ENCODE data around the gene IPO11. TPM values are rescaled to one million over a fixed set of nuclear protein-coding genes. Genes with fewer than 3 reads are reported as not detected.

The IPO11 gene
- total and polyA plus RNA-seq, 2 experiments from 2014 or later, result 18.7 to 64.7 TPM

- H3K36me3 ChIP-seq (ENCODE audit: insufficient read depth), result no peaks in the 10 kb centered on the region
- no peaks in the 10 kb centered on the region for H3F3A ChIP-seq (replicated peaks; ENCODE audit: low read depth)
- H3K4me1 ChIP-seq (ENCODE audit: insufficient read depth), result no peaks in the 10 kb centered on the region
- H3K79me2 ChIP-seq (replicated peaks; ENCODE audit: insufficient read depth), result no peaks in the 10 kb centered on the region; the same call in 1 of the 2 replicates
- no peaks in the 10 kb centered on the region for H3K27me3 ChIP-seq (ENCODE audit: insufficient read depth)
- H3K27ac ChIP-seq (ENCODE audit: low read depth), result no peak within 1 kb of the TSS
- H2AFZ ChIP-seq, result no peak within 1 kb of the TSS
- no peaks in the 10 kb centered on the region for H4K20me1 ChIP-seq (replicated peaks; ENCODE audit: insufficient read depth)
- peak; percentile 48; the same call in 1 of the 3 replicates for ATAC-seq
- Mint-ChIP-seq H3K36me3 (ENCODE audit: low read depth) (no peaks in the 10 kb centered on the region), H3K4me1 (peaks cover 9% of the 10 kb centered on the region), H3K27me3 (ENCODE audit: insufficient read depth, low read depth, poor library complexity) (no peaks in the 10 kb centered on the region), H3K27ac (no peak within 1 kb of the TSS), H3K9me3 (no peaks in the 10 kb centered on the region), H3K4me3 (no peak within 1 kb of the TSS)
- TF ChIP-seq ZNF462 (CRISPR knock-in tag; IDR thresholded peaks at IDR 0.05) (no peak), POLR2AphosphoS5 (IDR thresholded peaks at IDR 0.05; ENCODE audit: low read depth) (no peak), ZNF114 (CRISPR knock-in tag; IDR thresholded peaks at IDR 0.05) (no peak), EZH2 (IDR thresholded peaks at IDR 0.05; ENCODE audit: low read depth, unreplicated experiment) (no peak), ZNF331 (CRISPR knock-in tag; IDR thresholded peaks at IDR 0.05; ENCODE audit: low read depth) (no peak), ETS1 (IDR thresholded peaks at IDR 0.05) (no peak), NANOG (IDR thresholded peaks at IDR 0.05; ENCODE audit: borderline replicate concordance) (no peak), REST (IDR thresholded peaks at IDR 0.05; ENCODE audit: unreplicated experiment) (no peak), EZH2phosphoT487 (IDR thresholded peaks at IDR 0.05; ENCODE audit: unreplicated experiment) (no peak), STAT1 (IDR thresholded peaks at IDR 0.05; ENCODE audit: unreplicated experiment) (no peak), CREB1 (CRISPR knock-in tag; IDR thresholded peaks at IDR 0.05; ENCODE audit: low read depth) (no peak), JUNB (IDR thresholded peaks at IDR 0.05; ENCODE audit: unreplicated experiment) (no peak), CTCF (conservative IDR thresholded peaks at IDR 0.05; ENCODE audit: low read depth in 2 of 2) (no peak)
- no peak within 1 kb of the TSS for H3K4me3 ChIP-seq
- H3K9me2 ChIP-seq (ENCODE audit: insufficient read depth), result no peaks in the 10 kb centered on the region
- no peak within 1 kb of the TSS for H3K4me2 ChIP-seq
- peak; percentile 85 for DNase-seq (ENCODE audit: low spot score)
Observed at GRCh38 chr5:62578540-62578939, 166.0 kb downstream of the IPO11 start, which contains the start of gene LRRC70. LRRC70 (plus strand) TSS chr5:62578819; CDS start chr5:62579439, 620 bp downstream.

Measured in GM23338 (cell line).